HepG2 (cell line): ENCODE data around the gene PGPEP1. TPM values are rescaled to one million over a fixed set of nuclear protein-coding genes. Genes with fewer than 3 reads are reported as not detected.
A peak's percentile ranks its signal among the peaks of the same experiment; 100 is the strongest.

Experiments
- ATAC-seq: fragments of 200-7000 bp; cut with Tn5 transposase; 3 replicates; pipeline ENCODE4 v1.9.1; 2020; ENCODE audit warnings: mild to moderate bottlenecking, moderate library complexity
- Bru-seq: library from RNA; stranded (reverse); fragments of 400-500 nt; gene quantifications from one replicate; lab custom pipeline; 2021; lab: Mats Ljungman, UMichigan
- BruChase-seq, 2 experiments: library from RNA; stranded (reverse); fragments of 400-500 nt; gene quantifications; one replicate each; lab custom pipeline; 2021; lab: Mats Ljungman, UMichigan
- BruUV-seq: library from RNA; stranded (reverse); fragments of 400-500 nt; replicated peaks from 2 replicates; lab custom pipeline; 2021; lab: Mats Ljungman, UMichigan
- CTCF ChIA-PET: fragments of 300-600 bp; formaldehyde crosslinking; extraction: SDS; loops from one replicate; lab custom pipeline; 2021; ENCODE audit warnings: low total read pairs, inconsistent platforms, low intra/inter-chr PET ratio; lab: Yijun Ruan, JAX
- POLR2A ChIA-PET: fragments of 350-600 bp; sonication (Branson Sonifier 250); formaldehyde crosslinking; loops from one replicate; lab custom pipeline; 2020; ENCODE audit warnings: antibody characterized with exemption, inconsistent platforms; lab: Yijun Ruan, JAX
- DNase-seq: peaks from one replicate; pipeline ENCODE4 v3.0.0-alpha.2; 2015; ENCODE audit warnings: low spot score
- FAIRE-seq: peaks from 3 replicates; lab custom pipeline; 2011; peaks lifted over from hg19 to GRCh38; lab: Jason Lieb, UNC
- H2AFZ ChIP-seq: one replicate; pipeline ENCODE4 v1.6.1; 2011; ENCODE audit warnings: low read length, inconsistent platforms
- H3K27ac ChIP-seq: fragments of 300-600 bp; 3 replicates; pipeline ENCODE4 v1.8.0; 2011; ENCODE audit warnings: mixed run types, mild to moderate bottlenecking, mixed read lengths, low read length, inconsistent platforms; ENCODE audit not compliant: insufficient read depth; ENCODE audit errors: extremely low read length
- H3K27me3 ChIP-seq, 2 experiments: fragments of 200-600 bp in 1 of 2; 2 replicates in 1 of 2; 3 replicates in 1 of 2; pipeline versions ENCODE4 v1.6.0 to v1.8.0; 2011; ENCODE audit warnings: low read length in 2 of 2, mild to moderate bottlenecking in 2 of 2, moderate library complexity in 2 of 2, inconsistent platforms in 1 of 2; ENCODE audit not compliant: insufficient read depth in 2 of 2, control insufficient read depth in 1 of 2
- H3K36me3 ChIP-seq, 2 experiments: fragments of 200-600 bp in 1 of 2; replicated peaks in 1 of 2; 2 replicates in 1 of 2; 3 replicates in 1 of 2; pipeline versions ENCODE4 v1.5.1 to v1.8.0; 2011; ENCODE audit warnings: low read length in 2 of 2, inconsistent platforms in 1 of 2; ENCODE audit not compliant: insufficient read depth in 2 of 2, control insufficient read depth in 1 of 2
- H3K4me1 ChIP-seq: 2 replicates; pipeline ENCODE4 v1.5.1; 2012; ENCODE audit warnings: low read length, inconsistent platforms; ENCODE audit not compliant: insufficient read depth
- H3K4me2 ChIP-seq: 2 replicates; pipeline ENCODE4 v1.6.0; 2011; ENCODE audit warnings: low read depth, low read length, inconsistent platforms
- H3K4me3 ChIP-seq, 3 experiments: fragments of 200-600 bp in 1 of 3; sonication (generic), shearing (Covaris generic) in 1 of 3; replicated peaks in 1 of 3; 2 replicates each; pipeline ENCODE4 v1.5.1; 2011 to 2016; ENCODE audit warnings: low read length in 3 of 3, inconsistent platforms in 2 of 3, low read depth in 2 of 3, mild to moderate bottlenecking in 2 of 3, control low read depth in 1 of 3, mixed read lengths in 1 of 3; ENCODE audit not compliant: insufficient read depth in 1 of 3
- H3K79me2 ChIP-seq: one replicate; pipeline ENCODE4 v1.6.1; 2011; ENCODE audit warnings: low read length, inconsistent platforms; ENCODE audit not compliant: insufficient read depth
- H3K9ac ChIP-seq: 2 replicates; pipeline ENCODE4 v1.6.0; 2011; ENCODE audit warnings: mild to moderate bottlenecking, low read depth, low read length, inconsistent platforms; ENCODE audit not compliant: insufficient read depth
- H3K9me3 ChIP-seq: 2 replicates; pipeline ENCODE4 v1.5.1; 2012; ENCODE audit warnings: mild to moderate bottlenecking, low read length
- H4K20me1 ChIP-seq: 2 replicates; pipeline ENCODE4 v1.6.0; 2011; ENCODE audit warnings: inconsistent platforms, mild to moderate bottlenecking, low read length, moderate library complexity; ENCODE audit not compliant: insufficient read depth
- CCDC6 ChIP-seq: sonication (generic); formaldehyde crosslinking; IDR thresholded peaks from 2 replicates; pipeline ENCODE4 v1.8.1; 2022; ENCODE audit warnings: mild to moderate bottlenecking, missing genetic modification reagents, moderate library complexity
- ZC3H13 ChIP-seq: sonication (generic); formaldehyde crosslinking; IDR thresholded peaks from 2 replicates; pipeline ENCODE4 v1.8.1; 2023; ENCODE audit warnings: mild to moderate bottlenecking, missing genetic modification reagents, moderate library complexity
- ZNF557 ChIP-seq: sonication (generic); formaldehyde crosslinking; IDR thresholded peaks from 2 replicates; pipeline ENCODE4 v1.4.0; 2020; ENCODE audit warnings: missing genetic modification reagents
- ZNF563 ChIP-seq: sonication (generic); formaldehyde crosslinking; IDR thresholded peaks from 2 replicates; pipeline ENCODE4 v1.8.0; 2022; ENCODE audit warnings: mild to moderate bottlenecking, moderate library complexity, missing genetic modification reagents
- ZNF75D ChIP-seq: sonication (generic); formaldehyde crosslinking; IDR thresholded peaks from 2 replicates; pipeline ENCODE4 v1.8.1; 2023; ENCODE audit warnings: missing genetic modification reagents, mild to moderate bottlenecking, borderline replicate concordance
- WGBS: methylation state at CpG from one replicate; pipeline ENCODE4 v1.1.6; 2017; ENCODE audit warnings: low lambda C conversion rate; 5-methylcytosine and 5-hydroxymethylcytosine counted together
- in situ Hi-C: cut with HindIII; loops from 2 replicates; pipeline ENCODE4 v1.10.0; 2017; ENCODE audit warnings: low pct_unique_long_range_greater_than_20kb; ENCODE audit not compliant: extremely low pct_ligation_motif_present
- intact Hi-C: fragments of 100-400 bp; cut with micrococcal nuclease; formaldehyde crosslinking; loops from one replicate; pipeline ENCODE4 v1.10.0; 2022; ENCODE audit not compliant: unreplicated experiment
- long read RNA-seq, 2 experiments: library from RNA in 1 of 2; library from polyadenylated mRNA in 1 of 2; stranded (forward) in 1 of 2; unstranded in 1 of 2; transcript quantifications; one replicate each; pipeline ENCODE4 v2.0.0, GENCODE V29; 2019 to 2022
- polyA minus RNA-seq, 3 experiments: library from RNA; depleted of rRNA, polyadenylated mRNA; stranded (reverse); fragments of >200 nt; gene quantifications; 2 replicates each; pipeline ENCODE4 v1.2.3, GENCODE V29; 2011; ENCODE audit warnings: low replicate concordance in 1 of 3
- polyA plus RNA-seq, 8 experiments: library from polyadenylated mRNA; depleted of rRNA in 3 of 8; stranded (reverse) in 7 of 8; unstranded in 1 of 8; fragments of >200 nt; fragmentation: Illumina TruSeq in 4 of 8; extraction: Trizol in 4 of 8; gene quantifications; 2 replicates each; pipeline versions ENCODE4 v1.2.1 to v1.2.3, GENCODE V29; 2011 to 2016; ENCODE audit warnings: low read depth in 4 of 8, missing spikeins in 1 of 8, mixed read lengths in 1 of 8; ENCODE audit not compliant: insufficient read depth in 1 of 8
- total RNA-seq, 5 experiments: library from RNA; depleted of rRNA; stranded (reverse); fragments of >200 nt; fragmentation: Illumina TruSeq; extraction: Trizol; gene quantifications; 2 replicates each; pipeline ENCODE4 v1.2.3, GENCODE V29; 2016; ENCODE audit warnings: low read depth in 1 of 5
- TF ChIP-seq, protein P1 (sequence below): sonication (generic); formaldehyde crosslinking; IDR thresholded peaks from 2 replicates; pipeline ENCODE4 v1.5.1; 2020; ENCODE audit warnings: mild to moderate bottlenecking, missing genetic modification reagents, borderline replicate concordance
- TF ChIP-seq, protein P2 (sequence below): sonication (generic); formaldehyde crosslinking; IDR thresholded peaks from 2 replicates; pipeline ENCODE4 v1.8.0; 2022; ENCODE audit warnings: low read depth, missing genetic modification reagents

Gene PGPEP1
- total RNA-seq (2016; rRNA removed; fragmentation: Illumina TruSeq; extraction: Trizol), result 56.6 and 57.7 TPM in 2 replicates
- 13.1 and 14.4 TPM in 2 replicates for total RNA-seq (2016; cell fraction: cytosol; rRNA removed; fragmentation: Illumina TruSeq; extraction: Trizol; ENCODE audit: low read depth)
- total RNA-seq (2016; cell fraction: insoluble cytoplasmic fraction; rRNA removed; fragmentation: Illumina TruSeq; extraction: Trizol), result 51.1 and 64.9 TPM in 2 replicates
- 36.0 and 36.7 TPM in 2 replicates for total RNA-seq (2016; cell fraction: membrane; rRNA removed; fragmentation: Illumina TruSeq; extraction: Trizol)
- 30.3 and 33.5 TPM in 2 replicates for total RNA-seq (2016; cell fraction: nucleus; rRNA removed; fragmentation: Illumina TruSeq; extraction: Trizol)
- polyA plus RNA-seq (2011; rRNA removed), result 53.1 and 64.3 TPM in 2 replicates
- 37.2 and 38.6 TPM in 2 replicates for polyA plus RNA-seq (2011; cell fraction: cytosol; rRNA removed)
- polyA plus RNA-seq (2011; cell fraction: nucleus; rRNA removed), result 97.0 and 102 TPM in 2 replicates
- 26.8 and 28.6 TPM in 2 replicates for polyA plus RNA-seq (2012)
- polyA plus RNA-seq (2016; cell fraction: cytosol; fragmentation: Illumina TruSeq; extraction: Trizol; ENCODE audit: low read depth), result 15.6 and 16.2 TPM in 2 replicates
- 40.6 and 44.1 TPM in 2 replicates for polyA plus RNA-seq (2016; cell fraction: insoluble cytoplasmic fraction; fragmentation: Illumina TruSeq; extraction: Trizol; ENCODE audit: low read depth)
- polyA plus RNA-seq (2016; cell fraction: membrane; fragmentation: Illumina TruSeq; extraction: Trizol; ENCODE audit: low read depth), result 22.8 and 23.5 TPM in 2 replicates
- polyA plus RNA-seq (2016; cell fraction: nucleus; fragmentation: Illumina TruSeq; extraction: Trizol; ENCODE audit: insufficient read depth, low read depth), result 51.1 and 66.5 TPM in 2 replicates
- polyA minus RNA-seq (2011; rRNA and poly(A)+ RNA removed; ENCODE audit: low replicate concordance), result 22.4 and 187 TPM in 2 replicates
- 44.1 and 52.6 TPM in 2 replicates for polyA minus RNA-seq (2011; cell fraction: cytosol; rRNA and poly(A)+ RNA removed)
- 46.4 and 57.7 TPM in 2 replicates for polyA minus RNA-seq (2011; cell fraction: nucleus; rRNA and poly(A)+ RNA removed)
- Bru-seq, nascent RNA, result percentile 80 among the genes with signal in this experiment
- BruChase-seq, experiment 1, labeled RNA remaining after a 6-hour chase, result percentile 87 among the genes with signal in this experiment
- BruChase-seq, experiment 2, labeled RNA remaining after a 2-hour chase, result percentile 87 among the genes with signal in this experiment
- long read RNA-seq, experiment 1, full-length matches to known transcripts, result 6 of 9 reads
- long read RNA-seq, experiment 1, partial matches to known transcripts, result 0 of 9 reads
- long read RNA-seq, experiment 1, other reads (novel, unspliced or antisense), result 3 of 9 reads
- long read RNA-seq, experiment 2, full-length matches to known transcripts, result 1 of 70 reads
- long read RNA-seq, experiment 2, partial matches to known transcripts, result 0 of 70 reads
- long read RNA-seq, experiment 2, other reads (novel, unspliced or antisense), result 69 of 70 reads

DNA sequence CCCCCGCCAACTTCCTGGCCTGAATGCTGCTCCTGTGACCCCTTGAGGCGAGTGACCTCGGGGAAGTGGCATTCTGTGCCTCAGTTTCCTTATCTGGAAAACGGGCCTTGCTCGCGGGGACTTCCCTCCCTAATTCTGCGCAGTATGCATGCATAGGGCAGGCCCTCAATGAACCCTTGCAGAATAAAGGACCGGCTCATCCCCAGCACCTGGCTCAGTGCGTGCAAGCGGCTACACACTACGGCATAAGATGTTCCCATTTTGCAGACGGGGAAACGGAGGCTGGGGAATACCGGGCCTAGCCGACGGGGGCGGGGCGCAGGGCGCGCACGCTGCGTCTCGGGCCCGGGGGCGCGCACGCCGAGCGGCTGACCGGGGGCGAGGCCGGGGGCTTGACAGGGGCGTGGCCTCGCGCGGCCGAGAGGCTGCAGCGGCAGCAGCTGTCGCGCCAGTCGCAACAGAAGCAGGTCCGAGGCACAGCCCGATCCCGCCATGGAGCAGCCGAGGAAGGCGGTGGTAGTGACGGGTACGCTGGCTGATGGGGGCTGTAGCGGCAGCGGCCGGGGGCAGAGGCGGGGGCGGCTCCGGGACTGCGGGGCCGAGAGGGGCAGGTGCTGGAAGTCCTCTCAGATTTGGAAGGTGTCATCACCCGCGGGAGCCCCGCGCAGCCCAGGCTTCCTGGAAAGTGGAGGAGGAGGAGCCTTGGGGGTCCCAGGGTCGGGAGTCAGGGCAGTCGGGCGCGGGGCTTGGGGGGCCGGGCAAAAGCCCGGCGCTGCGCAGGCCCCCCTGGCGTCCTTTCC lies at the start of gene PGPEP1:
PGPEP1 (plus strand) TSS at position 409 of the 800 bp plus-strand sequence; CDS start at position 493, 84 bp downstream.
- intact Hi-C loops, result no loop called here
- in situ Hi-C loops, result loop anchor here (10.0 kb wide), 1 partner anchor 64 kb away; no protein-coding TSS in a partner anchor
- CTCF ChIA-PET, result no interaction called here
- Histone ChIP-seq H3K4me3 (peak within 1 kb of the TSS; percentile 76 to 97 (median 89)), H3K36me3 (peaks cover 5 to 29% of the 10 kb centered on the region in 2 experiments; a peak in 3 of 5 replicates), H3K4me1 (peaks cover 67% of the 10 kb centered on the region), H3K9ac (peak within 1 kb of the TSS; percentile 90), H2AFZ (no peak within 1 kb of the TSS), H4K20me1 (peaks cover 7% of the 10 kb centered on the region), H3K79me2 (peaks cover 13% of the 10 kb centered on the region), H3K9me3 (no peaks in the 10 kb centered on the region), H3K27me3 (no peaks in the 10 kb centered on the region), H3K4me2 (peak within 1 kb of the TSS; percentile 77), H3K27ac (peak within 1 kb of the TSS; percentile 88)
- FAIRE-seq (no peak), DNase-seq (no peak), ATAC-seq (peak; percentile 46)
- POLR2A ChIA-PET, result interaction anchor here (1.5 to 5.1 kb wide), 6 partner anchors 12 to 79 kb away, joined by 3 to 36 read pairs (median 16); partner anchors contain the start of genes GDF15, JUND and SSBP4
- BruUV-seq, result no TSS peak
- WGBS, result 11% methylated on average over 26 of the region's 69 CpGs
- TF ChIP-seq ZNF557 (no peak), ZNF75D (CRISPR knock-in tag) (no peak), CCDC6 (CRISPR knock-in tag) (peak; percentile 61; the same call in 1 of the 2 replicates), ZNF563 (CRISPR knock-in tag) (peak; percentile 5; the same call in 1 of the 2 replicates), ZC3H13 (no peak)
- TF ChIP-seq, protein P1, sequence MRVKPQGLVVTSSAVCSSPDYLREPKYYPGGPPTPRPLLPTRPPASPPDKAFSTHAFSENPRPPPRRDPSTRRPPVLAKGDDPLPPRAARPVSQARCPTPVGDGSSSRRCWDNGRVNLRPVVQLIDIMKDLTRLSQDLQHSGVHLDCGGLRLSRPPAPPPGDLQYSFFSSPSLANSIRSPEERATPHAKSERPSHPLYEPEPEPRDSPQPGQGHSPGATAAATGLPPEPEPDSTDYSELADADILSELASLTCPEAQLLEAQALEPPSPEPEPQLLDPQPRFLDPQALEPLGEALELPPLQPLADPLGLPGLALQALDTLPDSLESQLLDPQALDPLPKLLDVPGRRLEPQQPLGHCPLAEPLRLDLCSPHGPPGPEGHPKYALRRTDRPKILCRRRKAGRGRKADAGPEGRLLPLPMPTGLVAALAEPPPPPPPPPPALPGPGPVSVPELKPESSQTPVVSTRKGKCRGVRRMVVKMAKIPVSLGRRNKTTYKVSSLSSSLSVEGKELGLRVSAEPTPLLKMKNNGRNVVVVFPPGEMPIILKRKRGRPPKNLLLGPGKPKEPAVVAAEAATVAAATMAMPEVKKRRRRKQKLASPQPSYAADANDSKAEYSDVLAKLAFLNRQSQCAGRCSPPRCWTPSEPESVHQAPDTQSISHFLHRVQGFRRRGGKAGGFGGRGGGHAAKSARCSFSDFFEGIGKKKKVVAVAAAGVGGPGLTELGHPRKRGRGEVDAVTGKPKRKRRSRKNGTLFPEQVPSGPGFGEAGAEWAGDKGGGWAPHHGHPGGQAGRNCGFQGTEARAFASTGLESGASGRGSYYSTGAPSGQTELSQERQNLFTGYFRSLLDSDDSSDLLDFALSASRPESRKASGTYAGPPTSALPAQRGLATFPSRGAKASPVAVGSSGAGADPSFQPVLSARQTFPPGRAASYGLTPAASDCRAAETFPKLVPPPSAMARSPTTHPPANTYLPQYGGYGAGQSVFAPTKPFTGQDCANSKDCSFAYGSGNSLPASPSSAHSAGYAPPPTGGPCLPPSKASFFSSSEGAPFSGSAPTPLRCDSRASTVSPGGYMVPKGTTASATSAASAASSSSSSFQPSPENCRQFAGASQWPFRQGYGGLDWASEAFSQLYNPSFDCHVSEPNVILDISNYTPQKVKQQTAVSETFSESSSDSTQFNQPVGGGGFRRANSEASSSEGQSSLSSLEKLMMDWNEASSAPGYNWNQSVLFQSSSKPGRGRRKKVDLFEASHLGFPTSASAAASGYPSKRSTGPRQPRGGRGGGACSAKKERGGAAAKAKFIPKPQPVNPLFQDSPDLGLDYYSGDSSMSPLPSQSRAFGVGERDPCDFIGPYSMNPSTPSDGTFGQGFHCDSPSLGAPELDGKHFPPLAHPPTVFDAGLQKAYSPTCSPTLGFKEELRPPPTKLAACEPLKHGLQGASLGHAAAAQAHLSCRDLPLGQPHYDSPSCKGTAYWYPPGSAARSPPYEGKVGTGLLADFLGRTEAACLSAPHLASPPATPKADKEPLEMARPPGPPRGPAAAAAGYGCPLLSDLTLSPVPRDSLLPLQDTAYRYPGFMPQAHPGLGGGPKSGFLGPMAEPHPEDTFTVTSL (CRISPR knock-in tag), result no peak
- TF ChIP-seq, protein P2, sequence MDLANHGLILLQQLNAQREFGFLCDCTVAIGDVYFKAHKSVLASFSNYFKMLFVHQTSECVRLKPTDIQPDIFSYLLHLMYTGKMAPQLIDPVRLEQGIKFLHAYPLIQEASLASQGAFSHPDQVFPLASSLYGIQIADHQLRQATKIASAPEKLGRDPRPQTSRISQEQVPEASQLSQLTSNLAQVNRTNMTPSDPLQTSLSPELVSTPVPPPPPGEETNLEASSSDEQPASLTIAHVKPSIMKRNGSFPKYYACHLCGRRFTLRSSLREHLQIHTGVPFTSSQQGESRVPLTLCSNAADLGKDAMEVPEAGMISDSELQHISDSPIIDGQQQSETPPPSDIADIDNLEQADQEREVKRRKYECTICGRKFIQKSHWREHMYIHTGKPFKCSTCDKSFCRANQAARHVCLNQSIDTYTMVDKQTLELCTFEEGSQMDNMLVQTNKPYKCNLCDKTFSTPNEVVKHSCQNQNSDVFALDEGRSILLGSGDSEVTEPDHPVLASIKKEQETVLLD (CRISPR knock-in tag), result peak; percentile 41; the same call in 1 of the 2 replicates
